ENCODE results near the gene KIAA0513.

Gene KIAA0513, protein sequence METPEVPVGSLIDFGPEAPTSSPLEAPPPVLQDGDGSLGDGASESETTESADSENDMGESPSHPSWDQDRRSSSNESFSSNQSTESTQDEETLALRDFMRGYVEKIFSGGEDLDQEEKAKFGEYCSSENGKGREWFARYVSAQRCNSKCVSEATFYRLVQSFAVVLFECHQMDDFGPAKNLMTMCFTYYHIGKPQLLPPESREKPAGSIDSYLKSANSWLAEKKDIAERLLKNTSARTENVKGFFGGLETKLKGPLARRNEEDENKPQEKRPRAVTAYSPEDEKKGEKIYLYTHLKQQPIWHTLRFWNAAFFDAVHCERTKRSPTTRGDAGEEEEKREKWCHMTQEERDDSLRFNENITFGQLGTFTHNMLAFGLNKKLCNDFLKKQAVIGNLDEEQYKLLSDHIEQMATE

DNA sequence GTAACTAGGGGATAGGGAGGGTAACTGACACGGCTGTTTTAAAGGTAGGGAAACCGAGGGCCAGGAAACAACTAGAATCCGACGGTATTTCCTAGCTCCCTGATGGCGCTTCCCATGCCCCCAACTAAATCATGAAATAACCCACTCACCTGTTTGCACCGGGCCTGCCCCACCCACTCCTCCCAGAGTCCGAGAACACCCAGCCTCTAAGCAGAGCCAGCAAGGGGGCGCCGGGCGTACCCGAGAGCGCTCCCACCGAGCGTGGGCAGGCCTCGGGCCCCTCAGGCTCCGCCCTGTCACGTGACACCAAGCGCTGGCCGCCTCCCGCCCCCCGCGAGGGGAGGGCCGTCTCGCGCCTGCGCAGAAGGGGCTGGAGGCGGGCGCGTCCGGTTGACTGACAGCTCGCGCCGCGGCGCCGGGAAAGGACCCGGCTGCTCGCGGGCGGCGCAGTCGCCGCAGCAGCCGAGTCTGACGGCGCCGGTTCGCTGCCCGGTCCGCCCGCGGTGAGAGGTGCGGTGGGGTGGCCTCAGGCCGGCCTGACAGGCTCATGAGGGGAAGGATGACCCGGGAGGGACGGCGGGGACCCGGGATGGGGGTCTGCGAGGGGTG lies at the start of gene KIAA0513:
Gene KIAA0513 (plus strand): TSS at position 447 of the 609 bp plus-strand sequence. CDS start 39,277 bp downstream, outside the sequence.
- Histone ChIP-seq H3K4me2 (ENCODE audit: low read depth, low read length, poor library complexity, severe bottlenecking) (peak within 1 kb of the TSS; percentile 84), H3K9ac (ENCODE audit: low read length) (peak within 1 kb of the TSS; percentile 80), H3K9me2 (replicated peaks; ENCODE audit: insufficient read depth, low read length) (no peaks in the 10 kb centered on the region), H3K79me2 (ENCODE audit: insufficient read depth, low read length) (no peaks in the 10 kb centered on the region), H3K36me3 (ENCODE audit: low read length) (no peaks in the 10 kb centered on the region), H4K20me1 (ENCODE audit: low read depth, low read length) (no peaks in the 10 kb centered on the region), H3F3A (ENCODE audit: insufficient read depth) (no peaks in the 10 kb centered on the region), H2AFZ (ENCODE audit: low read depth, low read length, severe bottlenecking) (peak within 1 kb of the TSS; percentile 94), H3K9me3 (ENCODE audit: insufficient read depth, low read length) (no peaks in the 10 kb centered on the region), H3K27me3 (ENCODE audit: low read length) (no peaks in the 10 kb centered on the region), H3K27ac (ENCODE audit: low read depth, low read length) (no peak within 1 kb of the TSS), H3K4me3 (ENCODE audit: insufficient read depth, low read length, poor library complexity, severe bottlenecking) (peak within 1 kb of the TSS; percentile 71)
- TF ChIP-seq EZH2phosphoT487 (conservative IDR thresholded peaks at IDR 0.05; ENCODE audit: low read length) = no peak
- TF ChIP-seq, protein P1, sequence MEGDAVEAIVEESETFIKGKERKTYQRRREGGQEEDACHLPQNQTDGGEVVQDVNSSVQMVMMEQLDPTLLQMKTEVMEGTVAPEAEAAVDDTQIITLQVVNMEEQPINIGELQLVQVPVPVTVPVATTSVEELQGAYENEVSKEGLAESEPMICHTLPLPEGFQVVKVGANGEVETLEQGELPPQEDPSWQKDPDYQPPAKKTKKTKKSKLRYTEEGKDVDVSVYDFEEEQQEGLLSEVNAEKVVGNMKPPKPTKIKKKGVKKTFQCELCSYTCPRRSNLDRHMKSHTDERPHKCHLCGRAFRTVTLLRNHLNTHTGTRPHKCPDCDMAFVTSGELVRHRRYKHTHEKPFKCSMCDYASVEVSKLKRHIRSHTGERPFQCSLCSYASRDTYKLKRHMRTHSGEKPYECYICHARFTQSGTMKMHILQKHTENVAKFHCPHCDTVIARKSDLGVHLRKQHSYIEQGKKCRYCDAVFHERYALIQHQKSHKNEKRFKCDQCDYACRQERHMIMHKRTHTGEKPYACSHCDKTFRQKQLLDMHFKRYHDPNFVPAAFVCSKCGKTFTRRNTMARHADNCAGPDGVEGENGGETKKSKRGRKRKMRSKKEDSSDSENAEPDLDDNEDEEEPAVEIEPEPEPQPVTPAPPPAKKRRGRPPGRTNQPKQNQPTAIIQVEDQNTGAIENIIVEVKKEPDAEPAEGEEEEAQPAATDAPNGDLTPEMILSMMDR (IDR thresholded peaks at IDR 0.05; ENCODE audit: insufficient read depth, low read length, poor library complexity, severe bottlenecking) = no peak

DNA sequence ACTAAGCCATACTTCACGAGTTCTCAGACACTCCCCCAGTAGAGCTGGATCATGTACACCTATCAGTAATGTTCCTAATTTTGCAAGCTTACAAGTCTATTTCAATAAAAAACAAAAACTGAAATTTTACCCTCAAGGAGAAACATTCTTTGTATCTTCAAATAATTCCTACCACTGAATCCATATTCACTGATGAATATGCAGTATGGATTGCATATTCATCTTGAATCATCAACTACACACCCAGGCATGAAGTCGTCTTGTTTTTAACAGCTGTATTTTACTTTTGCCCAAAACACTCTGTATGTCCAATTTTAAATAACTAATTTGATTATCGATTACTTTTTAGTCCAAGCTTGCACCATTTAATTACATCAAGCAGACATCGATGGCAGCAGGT lies 48.1 kb upstream of the KIAA0513 start:
- Histone ChIP-seq H3K36me3 (ENCODE audit: low read length) (no peaks in the 10 kb centered on the region; the same call in 1 of the 2 replicates), H3K4me3 (ENCODE audit: insufficient read depth, low read length, poor library complexity, severe bottlenecking) (no peak overlapping the region)

DNA sequence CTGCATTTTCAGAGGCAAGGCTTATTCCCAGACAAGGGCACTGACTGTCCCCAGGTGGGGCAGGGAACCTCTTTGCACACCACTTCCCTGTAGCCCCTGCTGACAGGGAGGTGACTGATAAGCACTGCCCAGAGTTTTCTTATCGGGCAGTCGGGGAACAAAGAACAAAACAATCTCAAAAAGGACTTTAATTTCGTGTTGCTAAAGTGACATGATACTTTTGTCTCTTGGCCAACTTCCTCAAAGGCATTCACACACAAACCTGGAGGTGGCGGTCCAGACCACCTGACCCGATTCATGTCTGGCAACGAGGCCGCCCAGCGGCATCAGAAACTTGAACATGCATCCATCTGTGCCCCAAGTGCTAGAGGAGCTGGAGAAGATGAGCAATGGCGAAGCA lies 45.2 kb upstream of the KIAA0513 start:
- H3K9me3 ChIP-seq (ENCODE audit: insufficient read depth, low read length) = no peaks in the 10 kb centered on the region

More for the DNA sequence above, 48.1 kb upstream of the KIAA0513 start:
- Histone ChIP-seq H3K9me2 (replicated peaks; ENCODE audit: insufficient read depth, low read length) (no peaks in the 10 kb centered on the region), H3F3A (ENCODE audit: insufficient read depth) (no peaks in the 10 kb centered on the region), H3K27me3 (ENCODE audit: low read length) (no peaks in the 10 kb centered on the region), H3K9me3 (ENCODE audit: insufficient read depth, low read length) (no peaks in the 10 kb centered on the region), H3K27ac (ENCODE audit: low read depth, low read length) (no peak overlapping the region), H4K20me1 (ENCODE audit: low read depth, low read length) (no peaks in the 10 kb centered on the region), H3K4me2 (ENCODE audit: low read depth, low read length, poor library complexity, severe bottlenecking) (no peak overlapping the region), H3K79me2 (ENCODE audit: insufficient read depth, low read length) (no peaks in the 10 kb centered on the region), H3K9ac (ENCODE audit: low read length) (no peak overlapping the region), H2AFZ (ENCODE audit: low read depth, low read length, severe bottlenecking) (no peak overlapping the region)
- TF ChIP-seq, protein P1 (IDR thresholded peaks at IDR 0.05; ENCODE audit: insufficient read depth, low read length, poor library complexity, severe bottlenecking) = no peak
- no peak for TF ChIP-seq EZH2phosphoT487 (conservative IDR thresholded peaks at IDR 0.05; ENCODE audit: low read length)

More for the DNA sequence above, 45.2 kb upstream of the KIAA0513 start:
- no peak overlapping the region for H3K9ac ChIP-seq (ENCODE audit: low read length)
- H3K27me3 ChIP-seq (ENCODE audit: low read length) = no peaks in the 10 kb centered on the region
- H3K36me3 ChIP-seq (ENCODE audit: low read length) = no peaks in the 10 kb centered on the region; the same call in 1 of the 2 replicates
- no peaks in the 10 kb centered on the region for H3K79me2 ChIP-seq (ENCODE audit: insufficient read depth, low read length)
- H3K9me2 ChIP-seq (replicated peaks; ENCODE audit: insufficient read depth, low read length) = no peaks in the 10 kb centered on the region
- H3K4me2 ChIP-seq (ENCODE audit: low read depth, low read length, poor library complexity, severe bottlenecking) = no peak overlapping the region
- H3F3A ChIP-seq (ENCODE audit: insufficient read depth) = no peaks in the 10 kb centered on the region
- no peak overlapping the region for H3K27ac ChIP-seq (ENCODE audit: low read depth, low read length)
- no peak overlapping the region for H2AFZ ChIP-seq (ENCODE audit: low read depth, low read length, severe bottlenecking)
- H4K20me1 ChIP-seq (ENCODE audit: low read depth, low read length) = no peaks in the 10 kb centered on the region
- TF ChIP-seq, protein P1 (IDR thresholded peaks at IDR 0.05; ENCODE audit: insufficient read depth, low read length, poor library complexity, severe bottlenecking) = no peak
- no peak for TF ChIP-seq EZH2phosphoT487 (conservative IDR thresholded peaks at IDR 0.05; ENCODE audit: low read length)
- no peak overlapping the region for H3K4me3 ChIP-seq (ENCODE audit: insufficient read depth, low read length, poor library complexity, severe bottlenecking)
